Naive thymus-derived CD4-positive, alpha-beta T cell (primary cell): ENCODE measurements around the gene ARNT2. TPM values are rescaled to one million over a fixed set of nuclear protein-coding genes. Genes with fewer than 3 reads are reported as not detected.

Experiments used
- ATAC-seq: fragments of 150-1000 bp; cut with Tn5 transposase; 2 replicates; pipeline ENCODE4 v1.10.0; 2021; ENCODE audit warnings: mild to moderate bottlenecking, moderate library complexity
- CTCF ChIA-PET: fragments of 350-600 bp; sonication (Branson Sonifier 250); formaldehyde crosslinking; loops from one replicate; lab custom pipeline; 2021; ENCODE audit warnings: antibody characterized with exemption; lab: Charles Lee
- POLR2A ChIA-PET: fragments of 350-600 bp; sonication (Branson Sonifier 250); formaldehyde crosslinking; loops from one replicate; lab custom pipeline; 2021; ENCODE audit warnings: antibody characterized with exemption, inconsistent platforms; lab: Charles Lee
- DNase-seq, 9 donors: peaks; one replicate each; pipeline versions ENCODE4 v3.0.0 to v3.0.0-alpha.2; 2020 to 2022; ENCODE audit warnings: mixed read lengths in 1 of 9
- H3K27ac ChIP-seq: one replicate; pipeline ENCODE4 v1.7.0; 2013; ENCODE audit warnings: mild to moderate bottlenecking, low read depth, low read length, moderate library complexity
- H3K27me3 ChIP-seq, 2 donors: one replicate each; pipeline ENCODE4 v1.7.0; 2013; ENCODE audit warnings: low read length in 2 of 2, mild to moderate bottlenecking in 2 of 2, moderate library complexity in 2 of 2; ENCODE audit not compliant: control insufficient read depth in 2 of 2, insufficient read depth in 2 of 2
- H3K36me3 ChIP-seq, 3 experiments: 1 replicate in 2 of 3; 2 replicates in 1 of 3; pipeline ENCODE4 v1.7.0; 2013; ENCODE audit warnings: low read length in 3 of 3, mild to moderate bottlenecking in 3 of 3, moderate library complexity in 1 of 3; ENCODE audit not compliant: insufficient read depth in 3 of 3, control insufficient read depth in 2 of 3
- H3K4me1 ChIP-seq, 2 donors: one replicate each; pipeline ENCODE4 v1.7.0; 2013; ENCODE audit warnings: low read length in 2 of 2, mild to moderate bottlenecking in 2 of 2, moderate library complexity in 1 of 2; ENCODE audit not compliant: control insufficient read depth in 2 of 2, insufficient read depth in 2 of 2
- H3K4me3 ChIP-seq: 2 replicates; pipeline ENCODE4 v1.7.0; 2013; ENCODE audit warnings: mild to moderate bottlenecking, low read length
- H3K9me3 ChIP-seq, 3 experiments: 1 replicate in 2 of 3; 2 replicates in 1 of 3; pipeline ENCODE4 v1.7.0; 2013; ENCODE audit warnings: low read length in 3 of 3; ENCODE audit not compliant: control insufficient read depth in 2 of 3
- H3K27ac Mint-ChIP-seq, 9 donors: one replicate each; pipeline ENCODE4 v1.8.0; 2020 to 2022; ENCODE audit warnings: mixed read lengths in 9 of 9, mild to moderate bottlenecking in 8 of 9, moderate library complexity in 5 of 9, inconsistent platforms in 2 of 9
- H3K27me3 Mint-ChIP-seq, 5 donors: one replicate each; pipeline ENCODE4 v1.8.0; 2021 to 2022; ENCODE audit warnings: mixed read lengths in 5 of 5, mild to moderate bottlenecking in 1 of 5
- H3K36me3 Mint-ChIP-seq, 5 donors: one replicate each; pipeline ENCODE4 v1.8.0; 2020 to 2022; ENCODE audit warnings: mixed read lengths in 5 of 5, mild to moderate bottlenecking in 3 of 5, inconsistent platforms in 1 of 5
- H3K4me1 Mint-ChIP-seq, 7 donors: one replicate each; pipeline ENCODE4 v1.8.0; 2020 to 2022; ENCODE audit warnings: mixed read lengths in 7 of 7, mild to moderate bottlenecking in 3 of 7, inconsistent platforms in 1 of 7
- H3K4me3 Mint-ChIP-seq, 10 donors: one replicate each; pipeline ENCODE4 v1.8.0; 2020 to 2022; ENCODE audit warnings: mild to moderate bottlenecking in 10 of 10, mixed read lengths in 10 of 10, moderate library complexity in 6 of 10, inconsistent platforms in 2 of 10
- H3K9me3 Mint-ChIP-seq, 11 donors: one replicate each; pipeline ENCODE4 v1.8.0; 2020 to 2022; ENCODE audit warnings: mixed read lengths in 11 of 11, mild to moderate bottlenecking in 4 of 11, inconsistent platforms in 1 of 11, moderate library complexity in 1 of 11
- intact Hi-C, 2 donors: fragments of 100-400 bp; cut with micrococcal nuclease; formaldehyde crosslinking; loops; one replicate each; pipeline ENCODE4 v1.15.1; 2023
- polyA plus RNA-seq, 2 donors: library from polyadenylated mRNA; unstranded; fragments of 300-500 nt; fragmentation: Illumina TruSeq; gene quantifications; one replicate each; pipeline ENCODE4 v1.2.3, GENCODE V29; 2021
- total RNA-seq, 6 experiments: library from RNA in 5 of 6; stranded (reverse) in 5 of 6; gene quantifications; 1 replicate in 5 of 6; 2 replicates in 1 of 6; pipeline ENCODE4 v1.2.3 and lab custom pipeline; 2021 to 2026

The ARNT2 gene
- total and polyA plus RNA-seq, 7 experiments from 2014 or later = not detected

GRCh38 chr15:80599359-80599758 is 195.2 kb downstream of the ARNT2 start:
- Histone ChIP-seq H3K27ac (no peak overlapping the region), H3K27me3 (peaks cover 0 to 3% of the 10 kb centered on the region in 2 donors), H3K36me3 (no peaks in the 10 kb centered on the region), H3K9me3 (no peaks in the 10 kb centered on the region), H3K4me3 (no peak overlapping the region), H3K4me1 (no peaks in the 10 kb centered on the region)
- Mint-ChIP-seq H3K36me3 (no peaks in the 10 kb centered on the region), H3K4me3 (no peak overlapping the region), H3K9me3 (peaks cover 0 to 4% (median 0%) of the 10 kb centered on the region in 11 donors), H3K4me1 (no peaks in the 10 kb centered on the region), H3K27ac (no peak overlapping the region), H3K27me3 (peaks cover 6 to 33% (median 16%) of the 10 kb centered on the region in 5 donors)
- ATAC-seq (no peak), DNase-seq (no peak)
- ChIA-PET CTCF (no interaction called here), POLR2A (no interaction called here)
- intact Hi-C loops = no loop called here

- Histone ChIP-seq H3K4me1 (no peaks in the 10 kb centered on the region), H3K4me3 (no peak overlapping the region), H3K27ac (no peak overlapping the region), H3K9me3 (no peaks in the 10 kb centered on the region), H3K27me3 (peaks cover 0 to 3% of the 10 kb centered on the region in 2 donors), H3K36me3 (no peaks in the 10 kb centered on the region)
- POLR2A ChIA-PET = no interaction called here
- intact Hi-C loops = no loop called here
- no peak overlapping the region for H3K27ac Mint-ChIP-seq
- H3K36me3 Mint-ChIP-seq = no peaks in the 10 kb centered on the region
- CTCF ChIA-PET = no interaction called here
- ATAC-seq (no peak), DNase-seq (no peak)
- no peak overlapping the region for H3K4me3 Mint-ChIP-seq
- H3K27me3 Mint-ChIP-seq = peaks cover 8 to 37% (median 21%) of the 10 kb centered on the region in 5 donors
- H3K4me1 Mint-ChIP-seq = no peaks in the 10 kb centered on the region
- peaks cover 0 to 4% (median 0%) of the 10 kb centered on the region in 11 donors for H3K9me3 Mint-ChIP-seq
Observed at GRCh38 chr15:80600626-80601025, 196.4 kb downstream of the ARNT2 start.

- no peaks in the 10 kb centered on the region for H3K36me3 Mint-ChIP-seq
- H3K4me1 ChIP-seq = no peaks in the 10 kb centered on the region
- H3K9me3 ChIP-seq = no peaks in the 10 kb centered on the region
- H3K4me1 Mint-ChIP-seq = no peaks in the 10 kb centered on the region
- no peak overlapping the region for H3K27ac ChIP-seq
- no peak for DNase-seq
- peaks cover 10 to 40% (median 23%) of the 10 kb centered on the region in 5 donors for H3K27me3 Mint-ChIP-seq
- peaks cover 0 to 3% of the 10 kb centered on the region in 2 donors for H3K27me3 ChIP-seq
- H3K36me3 ChIP-seq = no peaks in the 10 kb centered on the region
- POLR2A ChIA-PET = no interaction called here
- H3K27ac Mint-ChIP-seq = no peak overlapping the region
- no peak for ATAC-seq
- intact Hi-C loops = no loop called here
- CTCF ChIA-PET = no interaction called here
- H3K4me3 Mint-ChIP-seq = no peak overlapping the region
- no peak overlapping the region for H3K4me3 ChIP-seq
- peaks cover 0 to 4% (median 0%) of the 10 kb centered on the region in 11 donors for H3K9me3 Mint-ChIP-seq
Observed at GRCh38 chr15:80601256-80601655, 197.1 kb downstream of the ARNT2 start.

- Histone ChIP-seq H3K9me3 (no peaks in the 10 kb centered on the region), H3K36me3 (no peaks in the 10 kb centered on the region), H3K4me1 (no peaks in the 10 kb centered on the region), H3K27me3 (peaks cover 0 to 3% of the 10 kb centered on the region in 2 donors), H3K4me3 (no peak overlapping the region), H3K27ac (no peak overlapping the region)
- Mint-ChIP-seq H3K27me3 (peaks cover 13 to 28% (median 19%) of the 10 kb centered on the region in 5 donors), H3K4me3 (no peak overlapping the region), H3K36me3 (no peaks in the 10 kb centered on the region), H3K9me3 (peaks cover 0 to 4% (median 0%) of the 10 kb centered on the region in 11 donors), H3K4me1 (no peaks in the 10 kb centered on the region), H3K27ac (no peak overlapping the region)
- POLR2A ChIA-PET = no interaction called here
- intact Hi-C loops = no loop called here
- no peak for DNase-seq
- ATAC-seq = no peak
- CTCF ChIA-PET = no interaction called here
Observed at GRCh38 chr15:80604583-80605575, 200.7 kb downstream of the ARNT2 start.

GRCh38 chr15:80605591-80606150 is 201.5 kb downstream of the ARNT2 start:
- Histone ChIP-seq H3K4me3 (no peak overlapping the region), H3K4me1 (no peaks in the 10 kb centered on the region), H3K36me3 (no peaks in the 10 kb centered on the region), H3K9me3 (no peaks in the 10 kb centered on the region), H3K27me3 (peaks cover 0 to 3% of the 10 kb centered on the region in 2 donors), H3K27ac (no peak overlapping the region)
- Mint-ChIP-seq H3K27ac (no peak overlapping the region), H3K4me1 (no peaks in the 10 kb centered on the region), H3K4me3 (no peak overlapping the region), H3K9me3 (peaks cover 0 to 4% (median 0%) of the 10 kb centered on the region in 11 donors), H3K36me3 (no peaks in the 10 kb centered on the region), H3K27me3 (peaks cover 5 to 20% (median 16%) of the 10 kb centered on the region in 5 donors)
- intact Hi-C loops = no loop called here
- ChIA-PET POLR2A (no interaction called here), CTCF (no interaction called here)
- DNase-seq (no peak), ATAC-seq (no peak)

- Histone ChIP-seq H3K36me3 (no peaks in the 10 kb centered on the region), H3K27ac (no peak overlapping the region), H3K4me1 (no peaks in the 10 kb centered on the region), H3K4me3 (no peak overlapping the region), H3K9me3 (no peaks in the 10 kb centered on the region), H3K27me3 (no peaks in the 10 kb centered on the region)
- Mint-ChIP-seq H3K27me3 (peaks cover 4 to 20% (median 16%) of the 10 kb centered on the region in 5 donors), H3K27ac (no peak overlapping the region), H3K4me3 (no peak overlapping the region), H3K36me3 (no peaks in the 10 kb centered on the region), H3K9me3 (no peaks in the 10 kb centered on the region), H3K4me1 (no peaks in the 10 kb centered on the region)
- CTCF ChIA-PET = no interaction called here
- intact Hi-C loops = no loop called here
- DNase-seq (no peak), ATAC-seq (no peak)
- POLR2A ChIA-PET = no interaction called here
Observed at GRCh38 chr15:80606511-80607071, 202.4 kb downstream of the ARNT2 start.
